Measurements from ENCODE around the gene OIP5. TPM values are rescaled to one million over a fixed set of nuclear protein-coding genes. Genes with fewer than 3 reads are reported as not detected.
A peak's percentile ranks its signal among the peaks of the same experiment; 100 is the strongest.

OIP5 gene
- total and polyA plus RNA-seq, 9 of the 15 experiments (the other 6 are each of a cell fraction or from before 2014, with no cell fraction given): 8.3 to 54.8 (median 35.3) TPM

DNA sequence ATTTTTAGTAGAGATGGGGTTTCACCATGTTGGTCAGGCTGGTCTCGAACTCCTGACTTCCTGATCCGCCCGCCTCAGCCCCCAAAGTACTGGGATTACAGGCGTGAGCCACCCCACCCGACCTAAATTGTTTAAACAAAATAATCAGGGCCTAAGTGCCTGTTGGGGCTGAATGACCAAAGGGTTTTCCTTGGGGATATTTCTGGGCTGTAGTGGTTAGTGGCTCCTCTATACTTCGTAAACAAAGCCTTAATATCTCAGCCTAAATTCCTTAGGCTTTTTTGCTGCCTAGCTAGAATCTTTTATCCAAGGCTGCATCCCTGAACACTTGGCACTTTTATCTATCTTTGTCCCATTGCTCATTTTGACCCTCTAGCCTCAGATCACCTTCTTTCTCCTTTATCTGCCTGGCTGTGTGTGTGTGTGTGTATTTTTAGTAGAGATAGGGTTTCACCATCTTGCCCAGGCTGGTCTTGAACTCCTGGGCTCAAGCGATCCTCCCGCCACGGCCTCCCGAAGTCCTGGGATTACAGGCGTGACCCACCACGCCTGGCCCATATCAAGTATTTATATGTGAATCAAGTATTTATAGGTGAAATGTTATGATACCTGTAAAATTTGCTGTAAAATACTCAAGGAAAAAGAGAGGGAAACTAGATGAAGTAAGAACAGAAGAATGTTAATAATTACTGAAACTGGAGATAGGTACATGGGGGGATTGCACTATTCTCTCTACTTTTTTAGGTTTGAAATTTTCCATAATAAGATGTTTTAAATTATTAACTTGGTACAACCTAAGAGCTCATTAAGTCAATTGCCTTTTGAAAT, 2.1 kb upstream of the OIP5 start (continued):
- TF ChIP-seq, protein P1, sequence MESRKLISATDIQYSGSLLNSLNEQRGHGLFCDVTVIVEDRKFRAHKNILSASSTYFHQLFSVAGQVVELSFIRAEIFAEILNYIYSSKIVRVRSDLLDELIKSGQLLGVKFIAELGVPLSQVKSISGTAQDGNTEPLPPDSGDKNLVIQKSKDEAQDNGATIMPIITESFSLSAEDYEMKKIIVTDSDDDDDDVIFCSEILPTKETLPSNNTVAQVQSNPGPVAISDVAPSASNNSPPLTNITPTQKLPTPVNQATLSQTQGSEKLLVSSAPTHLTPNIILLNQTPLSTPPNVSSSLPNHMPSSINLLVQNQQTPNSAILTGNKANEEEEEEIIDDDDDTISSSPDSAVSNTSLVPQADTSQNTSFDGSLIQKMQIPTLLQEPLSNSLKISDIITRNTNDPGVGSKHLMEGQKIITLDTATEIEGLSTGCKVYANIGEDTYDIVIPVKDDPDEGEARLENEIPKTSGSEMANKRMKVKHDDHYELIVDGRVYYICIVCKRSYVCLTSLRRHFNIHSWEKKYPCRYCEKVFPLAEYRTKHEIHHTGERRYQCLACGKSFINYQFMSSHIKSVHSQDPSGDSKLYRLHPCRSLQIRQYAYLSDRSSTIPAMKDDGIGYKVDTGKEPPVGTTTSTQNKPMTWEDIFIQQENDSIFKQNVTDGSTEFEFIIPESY (CRISPR knock-in tag; IDR thresholded peaks at IDR 0.05): no peak
- TF ChIP-seq CBFA2T2 (conservative IDR thresholded peaks at IDR 0.05) (peak; percentile 92), NFE2L1 (tag; IDR thresholded peaks at IDR 0.05; ENCODE audit: borderline replicate concordance, low read depth) (no peak), XRCC4 (IDR thresholded peaks at IDR 0.05; ENCODE audit: extremely low read depth, insufficient read depth, insufficient read length) (no peak), FOXJ3 (CRISPR knock-in tag; IDR thresholded peaks at IDR 0.05) (no peak), ELF1 (tag; IDR thresholded peaks at IDR 0.05) (no peak), SMARCA4 (IDR thresholded peaks at IDR 0.05) (peak; percentile 58), BMI1 (IDR thresholded peaks at IDR 0.05; ENCODE audit: low read length) (no peak), ZNF507 (tag; conservative IDR thresholded peaks at IDR 0.05) (no peak), MCM5 (IDR thresholded peaks at IDR 0.05; ENCODE audit: low read depth) (no peak), ZNF644 (tag; IDR thresholded peaks at IDR 0.05; ENCODE audit: low read depth) (no peak), OTX1 (CRISPR knock-in tag; IDR thresholded peaks at IDR 0.05) (0 out of 2 replicates have a peak, but pooled peaks have one; percentile 9), MIER1 (IDR thresholded peaks at IDR 0.05; ENCODE audit: low read depth) (peak; percentile 56; the same call in 1 of the 2 replicates)
- TF ChIP-seq, protein P2, sequence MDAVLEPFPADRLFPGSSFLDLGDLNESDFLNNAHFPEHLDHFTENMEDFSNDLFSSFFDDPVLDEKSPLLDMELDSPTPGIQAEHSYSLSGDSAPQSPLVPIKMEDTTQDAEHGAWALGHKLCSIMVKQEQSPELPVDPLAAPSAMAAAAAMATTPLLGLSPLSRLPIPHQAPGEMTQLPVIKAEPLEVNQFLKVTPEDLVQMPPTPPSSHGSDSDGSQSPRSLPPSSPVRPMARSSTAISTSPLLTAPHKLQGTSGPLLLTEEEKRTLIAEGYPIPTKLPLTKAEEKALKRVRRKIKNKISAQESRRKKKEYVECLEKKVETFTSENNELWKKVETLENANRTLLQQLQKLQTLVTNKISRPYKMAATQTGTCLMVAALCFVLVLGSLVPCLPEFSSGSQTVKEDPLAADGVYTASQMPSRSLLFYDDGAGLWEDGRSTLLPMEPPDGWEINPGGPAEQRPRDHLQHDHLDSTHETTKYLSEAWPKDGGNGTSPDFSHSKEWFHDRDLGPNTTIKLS (IDR thresholded peaks at IDR 0.05; ENCODE audit: borderline replicate concordance, low read depth): no peak
- TF ChIP-seq, protein P3, sequence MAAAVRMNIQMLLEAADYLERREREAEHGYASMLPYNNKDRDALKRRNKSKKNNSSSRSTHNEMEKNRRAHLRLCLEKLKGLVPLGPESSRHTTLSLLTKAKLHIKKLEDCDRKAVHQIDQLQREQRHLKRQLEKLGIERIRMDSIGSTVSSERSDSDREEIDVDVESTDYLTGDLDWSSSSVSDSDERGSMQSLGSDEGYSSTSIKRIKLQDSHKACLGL (CRISPR knock-in tag; IDR thresholded peaks at IDR 0.05; ENCODE audit: borderline replicate concordance, poor library complexity, severe bottlenecking): no peak
- TF ChIP-seq, protein P4, sequence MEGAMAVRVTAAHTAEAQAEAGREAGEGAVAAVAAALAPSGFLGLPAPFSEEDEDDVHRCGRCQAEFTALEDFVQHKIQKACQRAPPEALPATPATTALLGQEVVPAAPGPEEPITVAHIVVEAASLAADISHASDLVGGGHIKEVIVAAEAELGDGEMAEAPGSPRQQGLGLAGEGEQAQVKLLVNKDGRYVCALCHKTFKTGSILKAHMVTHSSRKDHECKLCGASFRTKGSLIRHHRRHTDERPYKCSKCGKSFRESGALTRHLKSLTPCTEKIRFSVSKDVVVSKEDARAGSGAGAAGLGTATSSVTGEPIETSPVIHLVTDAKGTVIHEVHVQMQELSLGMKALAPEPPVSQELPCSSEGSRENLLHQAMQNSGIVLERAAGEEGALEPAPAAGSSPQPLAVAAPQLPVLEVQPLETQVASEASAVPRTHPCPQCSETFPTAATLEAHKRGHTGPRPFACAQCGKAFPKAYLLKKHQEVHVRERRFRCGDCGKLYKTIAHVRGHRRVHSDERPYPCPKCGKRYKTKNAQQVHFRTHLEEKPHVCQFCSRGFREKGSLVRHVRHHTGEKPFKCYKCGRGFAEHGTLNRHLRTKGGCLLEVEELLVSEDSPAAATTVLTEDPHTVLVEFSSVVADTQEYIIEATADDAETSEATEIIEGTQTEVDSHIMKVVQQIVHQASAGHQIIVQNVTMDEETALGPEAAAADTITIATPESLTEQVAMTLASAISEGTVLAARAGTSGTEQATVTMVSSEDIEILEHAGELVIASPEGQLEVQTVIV (CRISPR knock-in tag; IDR thresholded peaks at IDR 0.05; ENCODE audit: borderline replicate concordance): no peak
- TF ChIP-seq, protein P5, sequence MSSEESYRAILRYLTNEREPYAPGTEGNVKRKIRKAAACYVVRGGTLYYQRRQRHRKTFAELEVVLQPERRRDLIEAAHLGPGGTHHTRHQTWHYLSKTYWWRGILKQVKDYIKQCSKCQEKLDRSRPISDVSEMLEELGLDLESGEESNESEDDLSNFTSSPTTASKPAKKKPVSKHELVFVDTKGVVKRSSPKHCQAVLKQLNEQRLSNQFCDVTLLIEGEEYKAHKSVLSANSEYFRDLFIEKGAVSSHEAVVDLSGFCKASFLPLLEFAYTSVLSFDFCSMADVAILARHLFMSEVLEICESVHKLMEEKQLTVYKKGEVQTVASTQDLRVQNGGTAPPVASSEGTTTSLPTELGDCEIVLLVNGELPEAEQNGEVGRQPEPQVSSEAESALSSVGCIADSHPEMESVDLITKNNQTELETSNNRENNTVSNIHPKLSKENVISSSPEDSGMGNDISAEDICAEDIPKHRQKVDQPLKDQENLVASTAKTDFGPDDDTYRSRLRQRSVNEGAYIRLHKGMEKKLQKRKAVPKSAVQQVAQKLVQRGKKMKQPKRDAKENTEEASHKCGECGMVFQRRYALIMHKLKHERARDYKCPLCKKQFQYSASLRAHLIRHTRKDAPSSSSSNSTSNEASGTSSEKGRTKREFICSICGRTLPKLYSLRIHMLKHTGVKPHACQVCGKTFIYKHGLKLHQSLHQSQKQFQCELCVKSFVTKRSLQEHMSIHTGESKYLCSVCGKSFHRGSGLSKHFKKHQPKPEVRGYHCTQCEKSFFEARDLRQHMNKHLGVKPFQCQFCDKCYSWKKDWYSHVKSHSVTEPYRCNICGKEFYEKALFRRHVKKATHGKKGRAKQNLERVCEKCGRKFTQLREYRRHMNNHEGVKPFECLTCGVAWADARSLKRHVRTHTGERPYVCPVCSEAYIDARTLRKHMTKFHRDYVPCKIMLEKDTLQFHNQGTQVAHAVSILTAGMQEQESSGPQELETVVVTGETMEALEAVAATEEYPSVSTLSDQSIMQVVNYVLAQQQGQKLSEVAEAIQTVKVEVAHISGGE (CRISPR knock-in tag; IDR thresholded peaks at IDR 0.05): 0 out of 6 replicates have a peak, but pooled peaks of 1 of the 3 experiments have one; percentile 37

All from K562 (cell line).